HG03097 (cell line): Measurements from ENCODE around the gene EPHA2.
"Not testable (repeated sequence)": the region's sequence is repeated elsewhere in the genome, so short reads cannot be mapped to it uniquely, and the experiment has no call there.

Source experiments
- ATAC-seq: cut with Tn5 transposase; IDR thresholded peaks from one replicate; pipeline ENCODE4 v1.9.1; 2021; ENCODE audit not compliant: unreplicated experiment, low FRiP score

EPHA2 gene

GRCh38 chr1:16107039-16107438 lies 48.8 kb downstream of the EPHA2 start:
- not testable (repeated sequence) for ATAC-seq

- no peak for ATAC-seq
Measured at GRCh38 chr1:16101623-16102022, 54.2 kb downstream of the EPHA2 start.

DNA sequence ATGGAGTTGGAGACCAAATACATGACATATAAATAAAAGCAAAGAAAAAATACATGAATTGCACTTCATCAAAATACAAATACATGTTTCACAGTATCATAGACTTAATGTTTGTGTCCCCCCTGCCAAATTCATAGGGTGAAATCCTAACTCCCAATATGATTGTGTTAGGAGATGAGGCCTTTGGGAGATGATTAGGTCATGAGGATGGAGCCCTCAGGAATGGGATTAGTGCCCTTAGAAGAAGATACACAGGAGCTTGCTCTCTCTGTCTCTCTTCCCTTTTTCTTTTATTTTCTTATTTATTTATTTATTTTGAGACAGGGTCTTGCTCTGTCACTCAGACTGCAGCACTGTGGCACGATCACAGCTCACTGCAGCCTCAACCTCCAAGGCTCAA lies 56.5 kb downstream of the EPHA2 start:
- no peak for ATAC-seq

- ATAC-seq = no peak
Measured at GRCh38 chr1:16095447-16095846, 60.4 kb downstream of the EPHA2 start.

DNA sequence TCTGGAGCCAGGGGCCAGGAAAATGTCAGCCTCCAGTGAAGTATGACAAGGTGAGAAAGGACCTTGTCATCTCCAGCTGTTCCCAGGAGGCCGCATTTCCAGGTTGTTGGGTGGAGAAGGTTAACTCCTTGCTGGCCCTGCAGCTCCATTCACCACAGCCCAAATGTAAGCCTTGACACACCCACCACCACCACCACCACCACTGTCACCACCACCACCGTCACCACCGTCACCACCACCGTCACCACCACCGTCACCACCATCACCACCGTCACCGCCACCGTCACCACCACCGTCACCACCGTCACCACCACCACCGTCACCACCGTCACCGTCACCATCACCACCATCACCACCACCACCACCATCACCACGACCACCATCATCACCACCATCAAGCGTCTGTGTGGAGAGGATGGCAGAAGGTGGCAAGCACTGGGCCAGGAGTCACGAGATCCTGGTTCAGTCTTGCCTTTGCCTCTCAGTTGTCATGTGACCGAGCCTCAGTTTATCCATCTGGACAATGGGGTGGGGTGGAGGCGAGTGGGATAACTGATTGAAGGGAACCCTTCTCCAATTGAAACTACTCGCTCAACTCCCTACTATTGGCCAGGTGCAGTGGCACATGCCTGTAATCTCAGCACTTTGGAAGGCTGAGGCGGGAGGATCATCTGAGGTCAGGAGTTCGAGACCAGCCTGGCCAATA lies 61.3 kb downstream of the EPHA2 start:
- no peak for ATAC-seq

DNA sequence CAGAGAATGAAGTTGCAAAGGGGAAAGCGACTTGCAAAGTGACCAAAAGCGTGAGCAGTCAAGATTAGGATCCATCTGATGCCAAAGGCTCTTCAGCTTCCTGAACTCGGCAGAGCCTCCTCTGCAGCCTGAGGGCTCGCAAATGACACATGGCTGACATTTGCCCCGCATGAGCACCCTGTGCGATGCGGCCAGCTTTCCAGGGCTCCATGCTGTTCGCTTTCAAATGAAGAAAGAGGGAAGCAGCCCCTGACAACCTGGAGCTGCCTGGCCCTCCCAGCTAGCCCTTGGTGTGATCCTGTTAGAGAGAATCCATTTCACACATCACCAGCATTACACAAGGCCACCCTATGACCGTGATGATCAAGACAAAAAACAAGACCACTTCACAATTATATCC lies 62.3 kb downstream of the EPHA2 start:
- no peak for ATAC-seq

GRCh38 chr1:16092923-16093511 lies 62.9 kb downstream of the EPHA2 start:
- no peak for ATAC-seq

DNA sequence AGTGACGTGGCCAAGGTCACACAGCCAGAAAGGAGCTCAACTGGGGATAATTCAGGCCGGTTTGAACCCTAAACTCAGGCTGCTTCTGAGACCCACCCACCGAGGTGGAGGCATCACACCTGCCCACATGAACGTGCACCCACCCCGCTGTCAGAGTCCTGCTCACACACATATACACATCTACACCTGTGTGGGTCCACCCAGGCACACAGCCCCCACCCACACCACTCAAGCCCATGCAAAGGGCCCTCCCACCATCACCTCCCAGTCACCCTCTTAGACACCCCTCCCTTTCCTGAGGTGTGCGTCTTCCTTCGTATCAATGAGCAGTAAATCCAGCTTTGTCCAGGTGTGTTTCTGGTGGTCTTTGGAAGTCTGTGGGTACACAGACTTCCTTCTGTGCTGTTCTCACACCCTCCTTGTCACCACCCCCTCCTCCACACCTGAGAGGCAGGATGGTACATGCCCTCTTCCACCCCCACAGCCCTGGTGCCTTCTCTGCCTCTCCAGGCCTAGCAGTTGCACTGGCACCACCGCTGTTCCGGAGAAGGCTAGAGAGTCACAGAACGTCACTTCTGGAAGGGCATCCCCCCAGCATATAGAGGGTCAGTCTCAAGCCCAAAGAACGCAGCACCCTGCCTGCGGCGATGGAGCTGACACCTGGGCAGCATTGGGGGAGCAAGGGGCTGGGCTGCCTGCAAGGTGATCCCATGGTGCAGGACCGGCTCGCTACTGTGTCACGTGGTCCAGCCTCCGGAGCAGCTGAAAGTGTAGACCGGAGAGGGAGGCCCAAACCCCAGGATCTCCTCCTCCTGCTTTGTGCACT lies 63.6 kb downstream of the EPHA2 start:
- ATAC-seq = no peak

DNA sequence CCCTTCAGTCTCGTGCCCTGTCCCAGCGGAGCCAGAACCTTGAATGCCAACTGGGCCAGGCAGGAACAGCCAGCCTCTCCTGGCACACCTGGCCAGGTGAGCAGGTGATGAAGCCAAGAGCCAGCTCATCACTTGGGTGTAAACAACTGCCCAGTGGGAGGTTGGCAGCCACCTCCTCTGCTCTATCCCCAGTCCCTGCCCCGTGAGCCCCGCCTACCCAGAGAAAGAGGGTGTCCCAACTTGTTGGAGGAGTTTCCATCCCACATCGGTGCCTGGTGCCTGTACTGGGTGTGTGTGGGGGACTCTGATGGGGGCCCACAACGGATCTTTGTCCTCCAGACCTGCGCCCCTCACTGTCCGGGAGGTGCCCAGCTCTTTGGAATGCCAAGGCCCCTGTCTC lies 64.6 kb downstream of the EPHA2 start:
- ATAC-seq = no peak

GRCh38 chr1:16090076-16090826 lies 65.6 kb downstream of the EPHA2 start:
- no peak for ATAC-seq

DNA sequence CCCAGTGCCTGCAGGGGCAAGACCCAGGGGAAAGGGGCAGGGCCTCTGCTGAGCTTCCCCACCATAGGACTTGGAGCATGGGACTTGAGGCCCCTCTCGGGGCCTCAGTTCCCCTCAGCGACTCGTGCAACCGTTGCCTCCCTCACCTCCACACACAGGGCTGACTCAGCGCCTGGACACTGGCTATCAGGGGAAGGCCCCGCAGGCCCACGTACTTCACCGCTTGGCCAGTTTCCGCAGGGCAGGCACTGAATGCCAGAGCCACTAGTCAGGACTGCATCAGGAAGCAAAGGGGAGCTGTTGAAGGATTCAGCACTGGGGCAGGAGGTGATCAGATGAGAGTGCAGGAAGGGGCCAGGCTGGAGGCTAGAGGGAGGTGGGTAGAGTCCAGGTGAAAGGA lies 66.9 kb downstream of the EPHA2 start:
- ATAC-seq = no peak

DNA sequence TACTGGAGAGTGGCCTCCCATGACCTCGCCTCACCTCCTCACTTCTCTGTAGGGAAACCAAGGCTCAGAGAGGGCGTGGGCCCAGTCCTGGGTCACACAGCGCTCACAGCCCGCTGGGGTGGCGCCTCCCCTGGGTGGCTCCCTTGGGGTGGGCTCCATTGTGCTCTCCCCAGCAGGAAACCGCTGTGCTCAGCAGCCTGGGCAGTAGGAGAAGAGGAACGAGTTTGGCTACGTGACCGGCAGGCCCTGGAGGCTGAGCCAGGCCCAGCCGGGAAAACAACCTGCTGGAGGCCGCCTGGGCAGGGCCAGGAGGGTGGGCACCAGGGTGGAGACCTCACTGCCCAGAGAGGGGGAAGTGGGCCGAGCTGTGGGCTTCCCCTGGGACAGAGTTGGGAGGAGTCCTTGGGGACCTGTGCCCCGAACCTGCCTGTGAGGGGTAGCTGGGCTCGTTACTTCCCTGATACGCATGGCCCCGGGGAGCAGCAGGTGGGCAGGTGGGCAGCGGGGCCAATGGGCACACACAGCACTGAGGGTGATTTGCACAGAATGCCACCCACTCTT lies 67.4 kb downstream of the EPHA2 start:
- ATAC-seq = no peak

GRCh38 chr1:16087733-16088132 lies 68.1 kb downstream of the EPHA2 start:
- ATAC-seq = no peak

DNA sequence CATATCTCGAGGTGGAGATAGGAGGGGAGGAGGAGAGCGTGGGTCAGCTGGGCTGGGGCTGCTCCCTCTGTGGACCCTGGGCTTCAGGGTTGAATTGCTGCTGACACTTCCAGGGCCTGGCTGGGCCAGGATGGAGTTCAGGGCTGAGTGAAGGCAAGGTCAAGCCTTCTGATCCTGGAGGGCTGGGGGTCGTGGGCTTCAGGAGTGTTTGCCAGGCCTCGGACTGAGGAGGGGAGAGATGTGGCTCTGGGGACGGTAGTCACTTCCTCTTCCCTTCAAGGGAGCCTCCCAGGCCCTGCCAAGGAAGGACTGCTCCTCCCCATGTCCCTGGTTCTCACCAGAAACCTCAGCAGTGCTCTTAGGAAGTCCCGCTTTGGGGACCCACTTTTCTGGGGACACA lies 70.3 kb downstream of the EPHA2 start:
- no peak for ATAC-seq

DNA sequence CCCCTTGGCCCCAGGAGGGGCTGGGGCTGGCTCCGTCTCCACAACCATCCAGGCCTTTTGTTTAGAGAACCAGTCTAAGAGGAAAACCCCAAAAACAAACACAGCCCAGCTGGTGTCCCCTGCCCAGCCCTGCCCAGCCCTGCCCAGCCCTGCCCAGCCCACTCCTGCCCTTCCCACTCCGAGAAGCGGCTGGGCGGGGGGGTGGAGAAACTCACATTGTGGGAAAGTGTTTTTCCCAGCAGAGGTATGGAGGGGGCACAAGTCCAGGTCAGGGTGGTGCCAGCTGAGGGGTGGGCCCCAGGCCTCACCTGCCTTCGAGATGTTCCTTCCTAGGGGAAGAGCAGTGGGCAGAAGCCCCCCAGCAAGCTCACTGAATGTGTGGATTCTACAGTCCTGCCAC lies 72.4 kb downstream of the EPHA2 start:
- ATAC-seq = no peak

- no peak for ATAC-seq
Measured at GRCh38 chr1:16082283-16083038, 73.4 kb downstream of the EPHA2 start.

GRCh38 chr1:16081636-16082035 lies 74.2 kb downstream of the EPHA2 start:
- ATAC-seq = no peak

DNA sequence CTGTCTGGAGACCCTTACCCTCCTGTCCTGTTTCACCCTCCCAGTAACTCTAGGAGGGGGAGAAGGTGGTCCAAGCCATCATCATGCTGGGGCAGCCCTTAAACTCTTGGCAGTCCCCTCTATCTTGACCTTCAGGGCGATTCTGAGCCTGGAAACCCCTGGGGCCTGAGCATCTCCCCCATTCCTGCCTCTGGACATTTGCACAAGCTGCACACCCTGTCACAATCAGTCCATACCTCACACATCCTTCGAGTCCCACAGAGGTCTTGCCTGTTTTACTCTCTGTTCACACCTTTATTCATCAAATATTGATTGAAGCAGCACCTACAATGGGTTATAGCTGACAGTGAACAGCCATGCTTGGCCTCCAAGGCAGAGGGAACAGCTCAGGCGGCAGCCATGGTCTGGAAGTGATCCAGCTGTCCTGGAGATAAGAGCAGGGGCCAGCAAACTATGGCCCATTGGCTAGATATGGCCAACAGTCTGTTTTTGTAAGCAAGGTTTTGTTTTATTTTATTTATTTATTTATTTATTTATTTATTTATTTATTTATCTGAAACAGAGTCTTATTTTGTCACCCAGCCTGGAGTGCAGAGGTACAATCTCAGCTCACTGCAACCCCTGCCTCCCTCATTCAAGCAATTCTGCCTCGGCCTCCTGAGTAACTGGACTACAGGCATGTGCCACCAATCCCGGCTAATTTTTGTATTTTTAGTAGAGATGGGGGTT lies 75.3 kb downstream of the EPHA2 start:
- ATAC-seq = no peak

- ATAC-seq = no peak
Measured at GRCh38 chr1:16078925-16079656, 76.8 kb downstream of the EPHA2 start.
